ENCODE measurements around the gene JCHAIN. TPM values are rescaled to one million over a fixed set of nuclear protein-coding genes. Genes with fewer than 3 reads are reported as not detected.
A peak's percentile ranks its signal among the peaks of the same experiment; 100 is the strongest.

JCHAIN gene
- total and polyA plus RNA-seq, 9 of the 15 experiments (the other 6 are each of a cell fraction or from before 2014, with no cell fraction given), result 0.04 to 0.68 (median 0.26) TPM; not detected in 5

- TF ChIP-seq ZNF609 (CRISPR knock-in tag; IDR thresholded peaks at IDR 0.05; ENCODE audit: borderline replicate concordance) (no peak; the same call in 1 of the 2 replicates), TBL1XR1 (IDR thresholded peaks at IDR 0.05; ENCODE audit: low read length in 2 of 2) (peak; percentile 57 to 66; a peak in 2 of 4 replicates), ZNF318 (IDR thresholded peaks at IDR 0.05; ENCODE audit: borderline replicate concordance in 1 of 2, low read depth in 1 of 2) (no peak), ZC3H8 (IDR thresholded peaks at IDR 0.05) (peak; percentile 81; the same call in 1 of the 2 replicates), ATF6 (CRISPR knock-in tag; IDR thresholded peaks at IDR 0.05) (no peak), ELF2 (CRISPR knock-in tag; IDR thresholded peaks at IDR 0.05) (peak; percentile 84), STAT5A (IDR thresholded peaks at IDR 0.05; ENCODE audit: borderline replicate concordance, low read length) (peak; percentile 74; the same call in 1 of the 2 replicates), FOXK1 (CRISPR knock-in tag; IDR thresholded peaks at IDR 0.05; ENCODE audit: borderline replicate concordance) (no peak), E2F3 (CRISPR knock-in tag; IDR thresholded peaks at IDR 0.05) (no peak), MBD2 (IDR thresholded peaks at IDR 0.05; ENCODE audit: borderline replicate concordance, low read depth) (peak; percentile 86; the same call in 1 of the 2 replicates), RFX7 (CRISPR knock-in tag; IDR thresholded peaks at IDR 0.05) (no peak)
Measured at GRCh38 chr4:70687821-70688794, 21.8 kb upstream of the JCHAIN start, which contains the start of gene UTP3 (continued).
